SK-N-SH treated with all-trans-retinoic acid at 6 μM for 48 hours (cell line): ENCODE data around the gene ATL2.

Experiments
- ATAC-seq: fragments of 200-7000 bp; cut with Tn5 transposase; 3 replicates; pipeline ENCODE4 v1.9.1; 2020; ENCODE audit warnings: mild to moderate bottlenecking, moderate library complexity
- ARNTL ChIP-seq: fragments of 450-650 bp; formaldehyde crosslinking; IDR thresholded peaks from 2 replicates; pipeline ENCODE4 v1.5.0; 2020; ENCODE audit warnings: low read depth, mild to moderate bottlenecking, moderate library complexity, borderline replicate concordance
- BACH2 ChIP-seq: fragments of 250-450 bp; sonication (Bioruptor Pico); IDR thresholded peaks from 2 replicates; pipeline ENCODE4 v1.9.0; 2021; ENCODE audit warnings: mild to moderate bottlenecking, borderline replicate concordance
- CREB5 ChIP-seq: fragments of 250-450 bp; sonication (Bioruptor Pico); IDR thresholded peaks from 2 replicates; pipeline ENCODE4 v1.5.1; 2020; ENCODE audit warnings: low read depth, mild to moderate bottlenecking, moderate library complexity
- CSDC2 ChIP-seq: fragments of 250-450 bp; sonication (Bioruptor Pico); IDR thresholded peaks from 2 replicates; pipeline ENCODE4 v1.5.0; 2020; ENCODE audit warnings: mild to moderate bottlenecking, moderate library complexity
- CSRNP3 ChIP-seq: fragments of 250-450 bp; sonication (Bioruptor Pico); IDR thresholded peaks from 2 replicates; pipeline ENCODE4 v1.5.1; 2021; ENCODE audit warnings: mild to moderate bottlenecking, moderate library complexity
- ESRRG ChIP-seq: fragments of 250-450 bp; sonication (Bioruptor Pico); IDR thresholded peaks from 2 replicates; pipeline ENCODE4 v1.6.1; 2021; ENCODE audit warnings: mild to moderate bottlenecking
- ISL1 ChIP-seq: fragments of 250-450 bp; sonication (Bioruptor Pico); IDR thresholded peaks from 2 replicates; pipeline ENCODE4 v2.1.2; 2022; ENCODE audit warnings: mild to moderate bottlenecking, moderate library complexity
- POU6F1 ChIP-seq: fragments of 250-450 bp; sonication (Bioruptor Pico); IDR thresholded peaks from 2 replicates; pipeline ENCODE4 v1.8.0; 2021; ENCODE audit warnings: low read depth, mild to moderate bottlenecking, moderate library complexity, borderline replicate concordance
- RARB ChIP-seq: fragments of 250-450 bp; sonication (Bioruptor Pico); IDR thresholded peaks from 2 replicates; pipeline ENCODE4 v1.8.0; 2021; ENCODE audit warnings: mild to moderate bottlenecking, moderate library complexity
- SNAI2 ChIP-seq: fragments of 250-450 bp; sonication (Bioruptor Pico); IDR thresholded peaks from 2 replicates; pipeline ENCODE4 v1.5.0; 2020; ENCODE audit warnings: mild to moderate bottlenecking, moderate library complexity
- TCF4 ChIP-seq: fragments of 250-450 bp; sonication (Bioruptor Pico); IDR thresholded peaks from 2 replicates; pipeline ENCODE4 v1.8.0; 2021; ENCODE audit warnings: mild to moderate bottlenecking, moderate library complexity, borderline replicate concordance
- TOX ChIP-seq: fragments of 250-450 bp; sonication (Bioruptor Pico); IDR thresholded peaks from 2 replicates; pipeline ENCODE4 v1.8.0; 2021; ENCODE audit warnings: mild to moderate bottlenecking, moderate library complexity, borderline replicate concordance
- TSHZ2 ChIP-seq: fragments of 250-450 bp; sonication (Bioruptor Pico); IDR thresholded peaks from 2 replicates; pipeline ENCODE4 v1.5.0; 2020; ENCODE audit warnings: mild to moderate bottlenecking, moderate library complexity
- ZC3H10 ChIP-seq: fragments of 250-450 bp; sonication (Bioruptor Pico); IDR thresholded peaks from 2 replicates; pipeline ENCODE4 v1.5.1; 2021; ENCODE audit warnings: mild to moderate bottlenecking, moderate library complexity
- ZFP3 ChIP-seq: fragments of 250-450 bp; sonication (Bioruptor Pico); IDR thresholded peaks from 2 replicates; pipeline ENCODE4 v1.5.0; 2020; ENCODE audit warnings: mild to moderate bottlenecking, moderate library complexity
- ZFP30 ChIP-seq: fragments of 450-650 bp; formaldehyde crosslinking; IDR thresholded peaks from 2 replicates; pipeline ENCODE4 v1.5.0; 2022; ENCODE audit warnings: mild to moderate bottlenecking, moderate library complexity
- ZNF565 ChIP-seq: fragments of 450-650 bp; formaldehyde crosslinking; conservative IDR thresholded peaks from 2 replicates; pipeline ENCODE4 v1.5.0; 2020; ENCODE audit warnings: low read depth, mild to moderate bottlenecking, moderate library complexity
- ZNF70 ChIP-seq: fragments of 450-650 bp; formaldehyde crosslinking; IDR thresholded peaks from 2 replicates; pipeline ENCODE4 v1.5.0; 2020; ENCODE audit warnings: mild to moderate bottlenecking, moderate library complexity
- ZNF8 ChIP-seq: fragments of 450-650 bp; formaldehyde crosslinking; IDR thresholded peaks from 2 replicates; pipeline ENCODE4 v1.5.0; 2020; ENCODE audit warnings: mild to moderate bottlenecking, moderate library complexity

ATL2 gene

GRCh38 chr2:38308821-38309220 lies 68.3 kb downstream of the ATL2 start:
- no peak for TF ChIP-seq BACH2 (CRISPR knock-in tag)
- no peak for TF ChIP-seq ZNF565 (CRISPR knock-in tag)
- TF ChIP-seq ZFP3 (CRISPR knock-in tag): no peak
- TF ChIP-seq ISL1 (CRISPR knock-in tag): peak; percentile 74
- ATAC-seq: no peak

- no peak for ATAC-seq
- TF ChIP-seq ISL1 (CRISPR knock-in tag) (no peak), ZC3H10 (no peak)
Observed at GRCh38 chr2:38301969-38302702, 74.9 kb downstream of the ATL2 start.

GRCh38 chr2:38301340-38301968 lies 75.6 kb downstream of the ATL2 start:
- TF ChIP-seq ZFP30 (CRISPR knock-in tag) (no peak), ZFP3 (CRISPR knock-in tag) (no peak), RARB (CRISPR knock-in tag) (no peak), ZC3H10 (no peak), CSRNP3 (CRISPR knock-in tag) (no peak), TCF4 (no peak), TOX (CRISPR knock-in tag) (no peak), ARNTL (CRISPR knock-in tag) (no peak), POU6F1 (CRISPR knock-in tag) (no peak), ZNF565 (CRISPR knock-in tag) (no peak), CSDC2 (CRISPR knock-in tag) (no peak), ZNF8 (CRISPR knock-in tag) (no peak), SNAI2 (CRISPR knock-in tag) (no peak), ESRRG (CRISPR knock-in tag) (no peak)
- no peak for ATAC-seq

- no peak for ATAC-seq
- TF ChIP-seq ZNF565 (CRISPR knock-in tag) (no peak), ZC3H10 (no peak), ARNTL (CRISPR knock-in tag) (no peak), ZNF8 (CRISPR knock-in tag) (no peak), ISL1 (CRISPR knock-in tag) (no peak), TSHZ2 (CRISPR knock-in tag) (no peak), ESRRG (CRISPR knock-in tag) (no peak), CREB5 (CRISPR knock-in tag) (no peak), ZNF70 (no peak)
Observed at GRCh38 chr2:38298539-38298938, 78.5 kb downstream of the ATL2 start.
